Cortex of kidney (tissue), 1 donor: ENCODE data around the gene FBLN2.

Experiments used
- DNase-seq: peaks from one replicate; lab custom pipeline; 2025; lab: John Stamatoyannopoulos, UW

Gene FBLN2

GRCh38 chr3:13532085-13532484, 16.8 kb upstream of the FBLN2 start:
- DNase-seq: no peak

- no peak for DNase-seq
Measured at GRCh38 chr3:13532631-13533030, 16.3 kb upstream of the FBLN2 start.

GRCh38 chr3:13533885-13534301, 15.0 kb upstream of the FBLN2 start:
- no peak for DNase-seq

GRCh38 chr3:13535526-13535875, 13.4 kb upstream of the FBLN2 start:
- no peak for DNase-seq

GRCh38 chr3:13535905-13536304, 13.0 kb upstream of the FBLN2 start:
- no peak for DNase-seq

- DNase-seq: no peak
Measured at GRCh38 chr3:13536432-13536831, 12.5 kb upstream of the FBLN2 start.

- no peak for DNase-seq
Measured at GRCh38 chr3:13536832-13537231, 12.1 kb upstream of the FBLN2 start.

GRCh38 chr3:13537244-13537908, 11.5 kb upstream of the FBLN2 start:
- no peak for DNase-seq

GRCh38 chr3:13537909-13538296, 11.0 kb upstream of the FBLN2 start:
- DNase-seq: no peak

- DNase-seq: no peak
Measured at GRCh38 chr3:13538520-13539291, 10.2 kb upstream of the FBLN2 start.

GRCh38 chr3:13539292-13539638, 9.7 kb upstream of the FBLN2 start:
- no peak for DNase-seq

- no peak for DNase-seq
Measured at GRCh38 chr3:13539671-13540070, 9.3 kb upstream of the FBLN2 start.

GRCh38 chr3:13540297-13540995, 8.5 kb upstream of the FBLN2 start:
- DNase-seq: no peak

GRCh38 chr3:13541691-13542090, 7.2 kb upstream of the FBLN2 start:
- no peak for DNase-seq

GRCh38 chr3:13542142-13542541, 6.8 kb upstream of the FBLN2 start:
- no peak for DNase-seq

GRCh38 chr3:13543253-13543652, 5.7 kb upstream of the FBLN2 start:
- DNase-seq: no peak

- no peak for DNase-seq
Measured at GRCh38 chr3:13544293-13544831, 4.6 kb upstream of the FBLN2 start.

- DNase-seq: no peak
Measured at GRCh38 chr3:13544951-13545651, 3.8 kb upstream of the FBLN2 start.

GRCh38 chr3:13545952-13546454, 2.9 kb upstream of the FBLN2 start:
- DNase-seq: no peak

GRCh38 chr3:13546667-13547171, 2.2 kb upstream of the FBLN2 start:
- DNase-seq: no peak

GRCh38 chr3:13547591-13548371, 1.1 kb upstream of the FBLN2 start:
- DNase-seq: no peak
